ENCODE results near the gene NAXD.
"Not testable (repeated sequence)": the region's sequence is repeated elsewhere in the genome, so short reads cannot be mapped to it uniquely, and the experiment has no call there.

NAXD gene
- long read RNA-seq, transcript NAXD-203 (9 exons, 2,377 nt) = major isoform, 6 of 367 reads
- long read RNA-seq, partial matches to known transcripts = 18 of 367 reads
- long read RNA-seq, other reads (novel, unspliced or antisense) = 341 of 367 reads

- H3K27ac ChIP-seq (replicated peaks) = peak within 1 kb of the TSS; percentile 68
- TF ChIP-seq SPI1 (IDR thresholded peaks at IDR 0.05; ENCODE audit: borderline replicate concordance, low read depth) (no peak), POLR2AphosphoS5 (IDR thresholded peaks at IDR 0.05; ENCODE audit: low read depth) (peak; percentile 71; the same call in 1 of the 2 replicates), CTCF (IDR thresholded peaks at IDR 0.05; ENCODE audit: insufficient read depth, low read length) (no peak), REST (IDR thresholded peaks at IDR 0.05; ENCODE audit: insufficient replicate concordance, low read depth) (peak; percentile 45), GABPA (IDR thresholded peaks at IDR 0.05; ENCODE audit: low read depth) (peak; percentile 88)
- H3K4me3 ChIP-seq (replicated peaks; ENCODE audit: insufficient read depth, low read length) = peak within 1 kb of the TSS; percentile 89
- H3K27me3 ChIP-seq (ENCODE audit: insufficient read depth, poor library complexity, severe bottlenecking) = no peaks in the 10 kb centered on the region
- DNase-seq (ENCODE audit: low read depth in 1 of 2, low spot score in 1 of 2) = peak; percentile 68 to 97
These were observed at the start of gene NAXD for GRCh38 chr13:110615322-110616102. NAXD (plus strand) TSS chr13:110615545; CDS start chr13:110615602, 57 bp downstream.

- no peak overlapping the region for H3K27ac ChIP-seq (replicated peaks)
- H3K27me3 ChIP-seq (ENCODE audit: insufficient read depth, poor library complexity, severe bottlenecking) = no peaks in the 10 kb centered on the region
- no peak for DNase-seq (ENCODE audit: low read depth in 1 of 2, low spot score in 1 of 2)
- TF ChIP-seq SPI1 (IDR thresholded peaks at IDR 0.05; ENCODE audit: borderline replicate concordance, low read depth) (no peak), CTCF (IDR thresholded peaks at IDR 0.05; ENCODE audit: insufficient read depth, low read length) (no peak), POLR2AphosphoS5 (IDR thresholded peaks at IDR 0.05; ENCODE audit: low read depth) (no peak), GABPA (IDR thresholded peaks at IDR 0.05; ENCODE audit: low read depth) (no peak), REST (IDR thresholded peaks at IDR 0.05; ENCODE audit: insufficient replicate concordance, low read depth) (no peak)
- H3K4me3 ChIP-seq (replicated peaks; ENCODE audit: insufficient read depth, low read length) = no peak overlapping the region
These were observed 49.2 kb upstream of the NAXD start for GRCh38 chr13:110566171-110566570.

- Histone ChIP-seq H3K27me3 (ENCODE audit: insufficient read depth, poor library complexity, severe bottlenecking) (no peaks in the 10 kb centered on the region), H3K27ac (replicated peaks) (no peak overlapping the region), H3K4me3 (replicated peaks; ENCODE audit: insufficient read depth, low read length) (no peak overlapping the region)
- TF ChIP-seq GABPA (IDR thresholded peaks at IDR 0.05; ENCODE audit: low read depth) (no peak), CTCF (IDR thresholded peaks at IDR 0.05; ENCODE audit: insufficient read depth, low read length) (no peak), SPI1 (IDR thresholded peaks at IDR 0.05; ENCODE audit: borderline replicate concordance, low read depth) (no peak), REST (IDR thresholded peaks at IDR 0.05; ENCODE audit: insufficient replicate concordance, low read depth) (no peak), POLR2AphosphoS5 (IDR thresholded peaks at IDR 0.05; ENCODE audit: low read depth) (no peak)
- no peak for DNase-seq (ENCODE audit: low read depth in 1 of 2, low spot score in 1 of 2)
These were observed 46.7 kb upstream of the NAXD start for GRCh38 chr13:110568612-110569011.

- not testable (repeated sequence) for H3K4me3 ChIP-seq (replicated peaks; ENCODE audit: insufficient read depth, low read length); DNase-seq (ENCODE audit: low read depth in 1 of 2, low spot score in 1 of 2); H3K27ac ChIP-seq (replicated peaks); H3K27me3 ChIP-seq (ENCODE audit: insufficient read depth, poor library complexity, severe bottlenecking)
These were observed 45.4 kb upstream of the NAXD start for GRCh38 chr13:110569962-110570361.
